Sigmoid colon (tissue), 7 donors: ENCODE data around the gene LSM5. TPM values are rescaled to one million over a fixed set of nuclear protein-coding genes. Genes with fewer than 3 reads are reported as not detected.

Experiments used
- DNase-seq: peaks from one replicate; pipeline ENCODE4 v3.0.0-alpha.2; 2019
- H3K27ac ChIP-seq, 4 donors: fragments of 200-600 bp; sonication (generic); one replicate each; pipeline ENCODE4 v1.5.1; 2016 to 2019; ENCODE audit warnings: mild to moderate bottlenecking in 1 of 4
- H3K27me3 ChIP-seq, 3 donors: fragments of 200-600 bp; sonication (generic); one replicate each; pipeline ENCODE4 v1.5.1; 2019; ENCODE audit warnings: mild to moderate bottlenecking in 1 of 3
- H3K36me3 ChIP-seq, 4 donors: fragments of 200-600 bp; sonication (generic); one replicate each; pipeline ENCODE4 v1.5.1; 2016 to 2019
- H3K4me1 ChIP-seq, 4 donors: fragments of 200-600 bp; sonication (generic); one replicate each; pipeline ENCODE4 v1.5.1; 2017 to 2019
- H3K4me3 ChIP-seq, 4 donors: fragments of 200-600 bp; sonication (generic); one replicate each; pipeline ENCODE4 v1.5.1; 2017 to 2019; ENCODE audit warnings: mild to moderate bottlenecking in 2 of 4, moderate library complexity in 1 of 4
- H3K9me3 ChIP-seq, 4 donors: fragments of 200-600 bp in 3 of 4; sonication (generic) in 3 of 4; one replicate each; pipeline versions ENCODE4 v1.5.1 to v1.6.1; 2013 to 2019
- EP300 ChIP-seq, 4 donors: sonication (generic); formaldehyde crosslinking; IDR thresholded peaks; one replicate each; pipeline ENCODE4 v1.6.1; 2017; ENCODE audit warnings: antibody characterized with exemption in 4 of 4
- POLR2A ChIP-seq, 2 donors: fragments of 450-650 bp; IDR thresholded peaks; one replicate each; pipeline ENCODE4 v1.6.1; 2016; ENCODE audit warnings: antibody characterized with exemption in 2 of 2, mild to moderate bottlenecking in 2 of 2, moderate library complexity in 2 of 2
- POLR2AphosphoS5 ChIP-seq, 4 donors: sonication (generic); formaldehyde crosslinking; IDR thresholded peaks; one replicate each; pipeline ENCODE4 v1.6.1; 2017; ENCODE audit warnings: antibody characterized with exemption in 4 of 4
- WGBS, 2 donors: extraction: QIAGEN DNeasy Blood & Tissue Kit; methylation state at CpG; one replicate each; pipeline ENCODE4 v1.1.7; 2013; 5-methylcytosine and 5-hydroxymethylcytosine counted together
- intact Hi-C: fragments of 100-400 bp; cut with DNase I; formaldehyde crosslinking; loops from one replicate; pipeline ENCODE4 v1.15.1; 2023
- polyA plus RNA-seq, 3 donors: library from polyadenylated mRNA; stranded (reverse); fragments of 200-250 nt; gene quantifications; one replicate each; pipeline ENCODE4 v1.2.3, GENCODE V29; 2013
- total RNA-seq, 4 donors: library from RNA; depleted of rRNA; stranded (reverse); fragments of >200 nt; gene quantifications; one replicate each; pipeline ENCODE4 v1.1.0, GENCODE V29; 2016
- TF ChIP-seq, protein P1 (sequence below), 4 experiments: fragments of 450-650 bp in 3 of 4; fragments of 200-600 bp in 1 of 4; IDR thresholded peaks; one replicate each; pipeline ENCODE4 v1.5.1; 2016 to 2019; ENCODE audit warnings: antibody characterized with exemption in 4 of 4, mild to moderate bottlenecking in 3 of 4, moderate library complexity in 2 of 4
- donor health status: healthy with polysubstance abuse.
- donor health status: Bipolar disorder and iron deficiency.
- donor health status: healthy.

Gene LSM5
- total and polyA plus RNA-seq, 7 donors: 17.8 to 107 (median 59.1) TPM

- Histone ChIP-seq H3K36me3 (no peaks in the 10 kb centered on the region), H3K27ac (no peak overlapping the region), H3K4me3 (no peak overlapping the region), H3K4me1 (no peaks in the 10 kb centered on the region), H3K9me3 (no peaks in the 10 kb centered on the region), H3K27me3 (no peaks in the 10 kb centered on the region)
- no peak for DNase-seq
- WGBS, 2 donors: 75 to 81% methylated on average over 2 of the region's 2 CpGs
- TF ChIP-seq POLR2AphosphoS5 (IDR thresholded peaks at IDR 0.05) (no peak), POLR2A (IDR thresholded peaks at IDR 0.05) (no peak), EP300 (IDR thresholded peaks at IDR 0.05) (no peak)
- TF ChIP-seq, protein P1, sequence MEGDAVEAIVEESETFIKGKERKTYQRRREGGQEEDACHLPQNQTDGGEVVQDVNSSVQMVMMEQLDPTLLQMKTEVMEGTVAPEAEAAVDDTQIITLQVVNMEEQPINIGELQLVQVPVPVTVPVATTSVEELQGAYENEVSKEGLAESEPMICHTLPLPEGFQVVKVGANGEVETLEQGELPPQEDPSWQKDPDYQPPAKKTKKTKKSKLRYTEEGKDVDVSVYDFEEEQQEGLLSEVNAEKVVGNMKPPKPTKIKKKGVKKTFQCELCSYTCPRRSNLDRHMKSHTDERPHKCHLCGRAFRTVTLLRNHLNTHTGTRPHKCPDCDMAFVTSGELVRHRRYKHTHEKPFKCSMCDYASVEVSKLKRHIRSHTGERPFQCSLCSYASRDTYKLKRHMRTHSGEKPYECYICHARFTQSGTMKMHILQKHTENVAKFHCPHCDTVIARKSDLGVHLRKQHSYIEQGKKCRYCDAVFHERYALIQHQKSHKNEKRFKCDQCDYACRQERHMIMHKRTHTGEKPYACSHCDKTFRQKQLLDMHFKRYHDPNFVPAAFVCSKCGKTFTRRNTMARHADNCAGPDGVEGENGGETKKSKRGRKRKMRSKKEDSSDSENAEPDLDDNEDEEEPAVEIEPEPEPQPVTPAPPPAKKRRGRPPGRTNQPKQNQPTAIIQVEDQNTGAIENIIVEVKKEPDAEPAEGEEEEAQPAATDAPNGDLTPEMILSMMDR (IDR thresholded peaks at IDR 0.05): no peak
- intact Hi-C loops: no loop called here
Observed at GRCh38 chr7:32447218-32447617, 43.0 kb downstream of the LSM5 start.

GRCh38 chr7:32436146-32436928, 53.8 kb downstream of the LSM5 start:
- Histone ChIP-seq H3K36me3 (no peaks in the 10 kb centered on the region), H3K4me1 (no peaks in the 10 kb centered on the region), H3K4me3 (no peak overlapping the region), H3K27ac (no peak overlapping the region), H3K9me3 (no peaks in the 10 kb centered on the region), H3K27me3 (no peaks in the 10 kb centered on the region)
- WGBS, 2 donors: 90 to 91% methylated on average over 5 of the region's 5 CpGs
- TF ChIP-seq, protein P1 (IDR thresholded peaks at IDR 0.05): no peak
- TF ChIP-seq EP300 (IDR thresholded peaks at IDR 0.05) (no peak), POLR2AphosphoS5 (IDR thresholded peaks at IDR 0.05) (no peak), POLR2A (IDR thresholded peaks at IDR 0.05) (no peak)
- intact Hi-C loops: no loop called here
- DNase-seq: no peak

Other genes with a start within 250 kb of the LSM5 start
- gene AVL9, start 5.1 kb upstream of the LSM5 start, total RNA-seq: 10 to 100 TPM; 18.5 to 25.0 (median 21.0) TPM
- gene AVL9, start 5.1 kb upstream of the LSM5 start, polyA plus RNA-seq: 10 to 100 TPM; 15.6 to 35.1 (median 27.3) TPM